HepG2 (cell line): ENCODE measurements around the gene IL11RA. TPM values are rescaled to one million over a fixed set of nuclear protein-coding genes. Genes with fewer than 3 reads are reported as not detected.

ENCODE experiments used
- ATAC-seq: fragments of 200-7000 bp; cut with Tn5 transposase; 3 replicates; pipeline ENCODE4 v1.9.1; 2020; ENCODE audit warnings: mild to moderate bottlenecking, moderate library complexity
- BruUV-seq: library from RNA; stranded (reverse); fragments of 400-500 nt; replicated peaks from 2 replicates; lab custom pipeline; 2021; lab: Mats Ljungman, UMichigan
- CTCF ChIA-PET: fragments of 300-600 bp; formaldehyde crosslinking; extraction: SDS; loops from one replicate; lab custom pipeline; 2021; ENCODE audit warnings: low total read pairs, inconsistent platforms, low intra/inter-chr PET ratio; lab: Yijun Ruan, JAX
- POLR2A ChIA-PET: fragments of 350-600 bp; sonication (Branson Sonifier 250); formaldehyde crosslinking; loops from one replicate; lab custom pipeline; 2020; ENCODE audit warnings: antibody characterized with exemption, inconsistent platforms; lab: Yijun Ruan, JAX
- DNase-seq: peaks from one replicate; pipeline ENCODE4 v3.0.0-alpha.2; 2015; ENCODE audit warnings: low spot score
- FAIRE-seq: peaks from 3 replicates; lab custom pipeline; 2011; peaks lifted over from hg19 to GRCh38; lab: Jason Lieb, UNC
- H2AFZ ChIP-seq: one replicate; pipeline ENCODE4 v1.6.1; 2011; ENCODE audit warnings: low read length, inconsistent platforms
- H3K27ac ChIP-seq: fragments of 300-600 bp; 3 replicates; pipeline ENCODE4 v1.8.0; 2011; ENCODE audit warnings: mixed run types, mild to moderate bottlenecking, mixed read lengths, low read length, inconsistent platforms; ENCODE audit not compliant: insufficient read depth; ENCODE audit errors: extremely low read length
- H3K27me3 ChIP-seq, 2 experiments: fragments of 200-600 bp in 1 of 2; 2 replicates in 1 of 2; 3 replicates in 1 of 2; pipeline versions ENCODE4 v1.6.0 to v1.8.0; 2011; ENCODE audit warnings: low read length in 2 of 2, mild to moderate bottlenecking in 2 of 2, moderate library complexity in 2 of 2, inconsistent platforms in 1 of 2; ENCODE audit not compliant: insufficient read depth in 2 of 2, control insufficient read depth in 1 of 2
- H3K36me3 ChIP-seq, 2 experiments: fragments of 200-600 bp in 1 of 2; replicated peaks in 1 of 2; 2 replicates in 1 of 2; 3 replicates in 1 of 2; pipeline versions ENCODE4 v1.5.1 to v1.8.0; 2011; ENCODE audit warnings: low read length in 2 of 2, inconsistent platforms in 1 of 2; ENCODE audit not compliant: insufficient read depth in 2 of 2, control insufficient read depth in 1 of 2
- H3K4me1 ChIP-seq: 2 replicates; pipeline ENCODE4 v1.5.1; 2012; ENCODE audit warnings: low read length, inconsistent platforms; ENCODE audit not compliant: insufficient read depth
- H3K4me2 ChIP-seq: 2 replicates; pipeline ENCODE4 v1.6.0; 2011; ENCODE audit warnings: low read depth, low read length, inconsistent platforms
- H3K4me3 ChIP-seq, 3 experiments: fragments of 200-600 bp in 1 of 3; sonication (generic), shearing (Covaris generic) in 1 of 3; replicated peaks in 1 of 3; 2 replicates each; pipeline ENCODE4 v1.5.1; 2011 to 2016; ENCODE audit warnings: low read length in 3 of 3, inconsistent platforms in 2 of 3, low read depth in 2 of 3, mild to moderate bottlenecking in 2 of 3, control low read depth in 1 of 3, mixed read lengths in 1 of 3; ENCODE audit not compliant: insufficient read depth in 1 of 3
- H3K79me2 ChIP-seq: one replicate; pipeline ENCODE4 v1.6.1; 2011; ENCODE audit warnings: low read length, inconsistent platforms; ENCODE audit not compliant: insufficient read depth
- H3K9ac ChIP-seq: 2 replicates; pipeline ENCODE4 v1.6.0; 2011; ENCODE audit warnings: mild to moderate bottlenecking, low read depth, low read length, inconsistent platforms; ENCODE audit not compliant: insufficient read depth
- H3K9me3 ChIP-seq: 2 replicates; pipeline ENCODE4 v1.5.1; 2012; ENCODE audit warnings: mild to moderate bottlenecking, low read length
- H4K20me1 ChIP-seq: 2 replicates; pipeline ENCODE4 v1.6.0; 2011; ENCODE audit warnings: inconsistent platforms, mild to moderate bottlenecking, low read length, moderate library complexity; ENCODE audit not compliant: insufficient read depth
- CHD4 ChIP-seq: fragments of 200-600 bp; sonication (generic); IDR thresholded peaks from 2 replicates; pipeline ENCODE4 v1.7.0; 2017; ENCODE audit warnings: mild to moderate bottlenecking, low read length, borderline replicate concordance
- NKX3-1 ChIP-seq: sonication (generic); formaldehyde crosslinking; IDR thresholded peaks from 2 replicates; pipeline ENCODE4 v1.5.0; 2020; ENCODE audit warnings: missing genetic modification reagents
- NONO ChIP-seq, 2 experiments: fragments of 450-650 bp in 1 of 2; sonication (generic) in 1 of 2; formaldehyde crosslinking in 1 of 2; IDR thresholded peaks in 1 of 2; conservative IDR thresholded peaks in 1 of 2; 2 replicates each; pipeline versions ENCODE4 v1.6.1 to v1.8.0; 2017 to 2022; ENCODE audit warnings: mild to moderate bottlenecking in 1 of 2, missing genetic modification reagents in 1 of 2, moderate library complexity in 1 of 2
- ZMAT3 ChIP-seq: sonication (generic); formaldehyde crosslinking; conservative IDR thresholded peaks from 2 replicates; pipeline ENCODE4 v1.7.0; 2021; ENCODE audit warnings: missing genetic modification reagents
- ZNF343 ChIP-seq: sonication (generic); formaldehyde crosslinking; IDR thresholded peaks from 2 replicates; pipeline ENCODE4 v1.4.0; 2020; ENCODE audit warnings: mild to moderate bottlenecking, missing genetic modification reagents
- WGBS: methylation state at CpG from one replicate; pipeline ENCODE4 v1.1.6; 2017; ENCODE audit warnings: low lambda C conversion rate; 5-methylcytosine and 5-hydroxymethylcytosine counted together
- in situ Hi-C: cut with HindIII; loops from 2 replicates; pipeline ENCODE4 v1.10.0; 2017; ENCODE audit warnings: low pct_unique_long_range_greater_than_20kb; ENCODE audit not compliant: extremely low pct_ligation_motif_present
- intact Hi-C: fragments of 100-400 bp; cut with micrococcal nuclease; formaldehyde crosslinking; loops from one replicate; pipeline ENCODE4 v1.10.0; 2022; ENCODE audit not compliant: unreplicated experiment
- polyA plus RNA-seq, 8 experiments: library from polyadenylated mRNA; depleted of rRNA in 3 of 8; stranded (reverse) in 7 of 8; unstranded in 1 of 8; fragments of >200 nt; fragmentation: Illumina TruSeq in 4 of 8; extraction: Trizol in 4 of 8; gene quantifications; 2 replicates each; pipeline versions ENCODE4 v1.2.1 to v1.2.3, GENCODE V29; 2011 to 2016; ENCODE audit warnings: low read depth in 4 of 8, missing spikeins in 1 of 8, mixed read lengths in 1 of 8; ENCODE audit not compliant: insufficient read depth in 1 of 8
- total RNA-seq, 5 experiments: library from RNA; depleted of rRNA; stranded (reverse); fragments of >200 nt; fragmentation: Illumina TruSeq; extraction: Trizol; gene quantifications; 2 replicates each; pipeline ENCODE4 v1.2.3, GENCODE V29; 2016; ENCODE audit warnings: low read depth in 1 of 5
- TF ChIP-seq, protein P1 (sequence below), 2 experiments: sonication (generic) in 1 of 2; formaldehyde crosslinking in 1 of 2; IDR thresholded peaks; 2 replicates each; pipeline versions ENCODE4 v1.4.0 to v1.6.1; 2018 to 2020; ENCODE audit warnings: missing genetic modification reagents in 2 of 2, borderline replicate concordance in 1 of 2, low read depth in 1 of 2, mild to moderate bottlenecking in 1 of 2, missing biosample characterization in 1 of 2
- TF ChIP-seq, protein P2 (sequence below): sonication (generic); formaldehyde crosslinking; conservative IDR thresholded peaks from 2 replicates; pipeline ENCODE4 v1.4.0; 2020; ENCODE audit warnings: missing genetic modification reagents

The IL11RA gene
- total and polyA plus RNA-seq, 2 of the 13 experiments (the other 11 are each of a cell fraction or from before 2014, with no cell fraction given): 2.0 to 4.2 TPM

DNA sequence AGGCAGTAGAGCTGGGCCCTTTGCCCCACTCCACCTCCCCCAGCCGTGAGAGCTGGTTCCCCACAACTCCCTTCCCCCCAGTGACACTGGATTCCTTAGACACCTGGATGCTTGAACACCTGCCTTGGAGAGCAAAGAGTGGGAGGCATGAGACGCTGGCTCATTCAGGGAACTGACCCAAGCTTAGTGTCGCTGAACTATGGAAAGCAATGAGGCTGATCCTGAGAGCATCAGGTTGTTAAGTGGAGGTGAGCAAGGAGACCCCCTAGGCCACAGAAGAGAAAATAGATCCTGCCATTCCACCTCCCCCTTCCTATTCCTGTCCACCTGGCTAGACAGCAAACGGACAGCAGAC, 37.1 kb downstream of the IL11RA start:
- ChIA-PET POLR2A (interaction anchor here (1.1 kb wide), 1 partner anchor 51 kb away, joined by 3 read pairs; the partner anchor contains the start of gene SIGMAR1), CTCF (no interaction called here)
- in situ Hi-C loops: no loop called here
- Histone ChIP-seq H3K79me2 (no peaks in the 10 kb centered on the region), H3K4me2 (peak overlapping the region; percentile 68), H3K27me3 (no peaks in the 10 kb centered on the region), H3K4me3 (peak overlapping the region in 1 of 3 experiments; percentile 36; a peak in 1 of 6 replicates), H4K20me1 (no peaks in the 10 kb centered on the region), H3K27ac (peak overlapping the region; percentile 16), H3K36me3 (no peaks in the 10 kb centered on the region), H2AFZ (no peak overlapping the region), H3K9ac (no peak overlapping the region), H3K4me1 (peaks cover 56% of the 10 kb centered on the region), H3K9me3 (no peaks in the 10 kb centered on the region)
- no peak for DNase-seq
- no TSS peak for BruUV-seq
- TF ChIP-seq ZMAT3 (CRISPR knock-in tag) (no peak), CHD4 (no peak), ZNF343 (CRISPR knock-in tag) (0 out of 2 replicates have a peak, but pooled peaks have one; percentile 18), NKX3-1 (no peak), NONO (IDR thresholded peaks at IDR 0.05) (no peak), NONO (CRISPR knock-in tag; conservative IDR thresholded peaks at IDR 0.05) (no peak)
- TF ChIP-seq, protein P1, sequence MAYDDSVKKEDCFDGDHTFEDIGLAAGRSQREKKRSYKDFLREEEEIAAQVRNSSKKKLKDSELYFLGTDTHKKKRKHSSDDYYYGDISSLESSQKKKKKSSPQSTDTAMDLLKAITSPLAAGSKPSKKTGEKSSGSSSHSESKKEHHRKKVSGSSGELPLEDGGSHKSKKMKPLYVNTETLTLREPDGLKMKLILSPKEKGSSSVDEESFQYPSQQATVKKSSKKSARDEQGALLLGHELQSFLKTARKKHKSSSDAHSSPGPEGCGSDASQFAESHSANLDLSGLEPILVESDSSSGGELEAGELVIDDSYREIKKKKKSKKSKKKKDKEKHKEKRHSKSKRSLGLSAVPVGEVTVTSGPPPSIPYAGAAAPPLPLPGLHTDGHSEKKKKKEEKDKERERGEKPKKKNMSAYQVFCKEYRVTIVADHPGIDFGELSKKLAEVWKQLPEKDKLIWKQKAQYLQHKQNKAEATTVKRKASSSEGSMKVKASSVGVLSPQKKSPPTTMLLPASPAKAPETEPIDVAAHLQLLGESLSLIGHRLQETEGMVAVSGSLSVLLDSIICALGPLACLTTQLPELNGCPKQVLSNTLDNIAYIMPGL (CRISPR knock-in tag; IDR thresholded peaks at IDR 0.05; ENCODE audit: borderline replicate concordance in 1 of 2, low read depth in 1 of 2): 0 out of 4 replicates have a peak, but pooled peaks of 1 of the 2 experiments have one; percentile 7
- TF ChIP-seq, protein P2, sequence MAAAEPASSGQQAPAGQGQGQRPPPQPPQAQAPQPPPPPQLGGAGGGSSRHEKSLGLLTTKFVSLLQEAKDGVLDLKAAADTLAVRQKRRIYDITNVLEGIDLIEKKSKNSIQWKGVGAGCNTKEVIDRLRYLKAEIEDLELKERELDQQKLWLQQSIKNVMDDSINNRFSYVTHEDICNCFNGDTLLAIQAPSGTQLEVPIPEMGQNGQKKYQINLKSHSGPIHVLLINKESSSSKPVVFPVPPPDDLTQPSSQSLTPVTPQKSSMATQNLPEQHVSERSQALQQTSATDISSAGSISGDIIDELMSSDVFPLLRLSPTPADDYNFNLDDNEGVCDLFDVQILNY (CRISPR knock-in tag): no peak
- intact Hi-C loops: no loop called here
- FAIRE-seq: no peak
- ATAC-seq: no peak; the same call in 1 of the 3 replicates
- WGBS: 0% methylated on average over 4 of the region's 4 CpGs
